ENCODE measurements around the gene EVPLL. TPM values are rescaled to one million over a fixed set of nuclear protein-coding genes. Genes with fewer than 3 reads are reported as not detected.

EVPLL gene
- total and polyA plus RNA-seq, 9 of the 15 experiments (the other 6 are each of a cell fraction or from before 2014, with no cell fraction given): not detected

DNA sequence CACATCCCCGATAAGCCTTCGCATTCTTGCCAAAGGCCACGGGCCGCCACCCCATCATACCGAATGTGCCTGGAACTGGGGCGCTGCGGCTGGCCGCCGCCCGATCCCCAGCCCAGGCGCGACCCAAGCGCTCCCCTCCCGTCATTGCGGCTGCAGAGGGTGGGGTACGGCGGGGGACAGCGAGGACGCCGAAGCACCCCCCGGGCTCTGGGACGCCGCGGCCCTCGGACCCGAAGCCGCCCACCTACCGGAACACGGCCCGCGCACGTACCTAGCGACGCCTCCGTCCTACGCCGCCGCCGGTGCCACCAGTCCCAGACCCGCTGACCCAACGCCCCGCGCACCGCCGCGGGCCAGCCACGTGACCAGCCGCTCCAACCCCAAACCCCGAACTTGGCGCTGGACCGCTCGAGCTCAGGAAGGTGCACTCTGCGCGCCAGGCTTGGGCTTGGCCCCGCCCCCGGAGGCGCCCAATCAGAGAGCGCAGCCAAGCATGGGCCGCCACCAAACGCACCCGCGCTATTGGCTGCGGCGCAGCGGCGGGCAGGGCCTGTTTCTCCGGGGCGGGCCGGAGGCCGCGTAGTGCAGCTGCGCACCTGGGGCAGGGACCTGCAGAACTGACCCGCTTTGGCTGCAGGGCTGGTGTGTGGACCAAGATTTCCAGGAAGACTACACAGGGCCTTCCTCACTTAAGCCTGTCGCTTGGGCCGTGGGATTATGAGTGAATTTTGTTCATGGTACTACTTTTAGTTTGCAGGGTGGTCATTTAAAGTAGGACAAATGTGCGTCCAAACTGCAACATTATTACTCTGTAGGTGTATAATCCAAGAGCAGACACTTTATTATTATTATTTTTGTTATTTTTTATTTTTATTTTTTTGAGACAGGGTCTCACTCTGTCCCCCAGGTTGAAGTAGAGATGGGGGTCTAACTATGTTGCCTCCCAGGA is 14.2 kb upstream of the EVPLL start, which contains the start of gene SHMT1 (continued):
- TF ChIP-seq ZNF212 (CRISPR knock-in tag; IDR thresholded peaks at IDR 0.05) (no peak), TOE1 (IDR thresholded peaks at IDR 0.05; ENCODE audit: borderline replicate concordance) (peak; percentile 76; the same call in 1 of the 2 replicates), TOE1 (CRISPR knock-in tag; IDR thresholded peaks at IDR 0.05; ENCODE audit: borderline replicate concordance, low read depth) (no peak), ZNF174 (CRISPR knock-in tag; IDR thresholded peaks at IDR 0.05) (no peak), TCF3 (CRISPR knock-in tag; IDR thresholded peaks at IDR 0.05) (no peak), ETV5 (CRISPR knock-in tag; IDR thresholded peaks at IDR 0.05; ENCODE audit: low read depth) (no peak), FOXA1 (IDR thresholded peaks at IDR 0.05; ENCODE audit: borderline replicate concordance) (no peak), JUN (IDR thresholded peaks at IDR 0.05; ENCODE audit: borderline replicate concordance, low read depth, low read length) (no peak), JUN (CRISPR knock-in tag; IDR thresholded peaks at IDR 0.05; ENCODE audit: borderline replicate concordance) (no peak), GTF2E2 (tag; IDR thresholded peaks at IDR 0.05) (no peak), TEAD4 (IDR thresholded peaks at IDR 0.05; ENCODE audit: low read length) (no peak), TEAD4 (CRISPR knock-in tag; IDR thresholded peaks at IDR 0.05; ENCODE audit: borderline replicate concordance) (no peak), ZNF644 (tag; IDR thresholded peaks at IDR 0.05; ENCODE audit: low read depth) (no peak), XRCC5 (IDR thresholded peaks at IDR 0.05; ENCODE audit: low read depth, low read length) (no peak), SP1 (CRISPR knock-in tag; IDR thresholded peaks at IDR 0.05) (peak; percentile 72), HEY1 (CRISPR knock-in tag; IDR thresholded peaks at IDR 0.05; ENCODE audit: borderline replicate concordance) (no peak), KLF16 (IDR thresholded peaks at IDR 0.05) (no peak), CBX3 (IDR thresholded peaks at IDR 0.05; ENCODE audit: borderline replicate concordance in 1 of 2, low read length in 2 of 2) (no peak)
- TF ChIP-seq, protein P1, sequence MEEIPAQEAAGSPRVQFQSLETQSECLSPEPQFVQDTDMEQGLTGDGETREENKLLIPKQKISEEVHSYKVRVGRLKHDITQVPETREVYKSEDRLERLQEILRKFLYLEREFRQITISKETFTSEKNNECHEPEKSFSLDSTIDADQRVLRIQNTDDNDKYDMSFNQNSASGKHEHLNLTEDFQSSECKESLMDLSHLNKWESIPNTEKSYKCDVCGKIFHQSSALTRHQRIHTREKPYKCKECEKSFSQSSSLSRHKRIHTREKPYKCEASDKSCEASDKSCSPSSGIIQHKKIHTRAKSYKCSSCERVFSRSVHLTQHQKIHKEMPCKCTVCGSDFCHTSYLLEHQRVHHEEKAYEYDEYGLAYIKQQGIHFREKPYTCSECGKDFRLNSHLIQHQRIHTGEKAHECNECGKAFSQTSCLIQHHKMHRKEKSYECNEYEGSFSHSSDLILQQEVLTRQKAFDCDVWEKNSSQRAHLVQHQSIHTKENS (CRISPR knock-in tag; IDR thresholded peaks at IDR 0.05): no peak
- TF ChIP-seq, protein P2, sequence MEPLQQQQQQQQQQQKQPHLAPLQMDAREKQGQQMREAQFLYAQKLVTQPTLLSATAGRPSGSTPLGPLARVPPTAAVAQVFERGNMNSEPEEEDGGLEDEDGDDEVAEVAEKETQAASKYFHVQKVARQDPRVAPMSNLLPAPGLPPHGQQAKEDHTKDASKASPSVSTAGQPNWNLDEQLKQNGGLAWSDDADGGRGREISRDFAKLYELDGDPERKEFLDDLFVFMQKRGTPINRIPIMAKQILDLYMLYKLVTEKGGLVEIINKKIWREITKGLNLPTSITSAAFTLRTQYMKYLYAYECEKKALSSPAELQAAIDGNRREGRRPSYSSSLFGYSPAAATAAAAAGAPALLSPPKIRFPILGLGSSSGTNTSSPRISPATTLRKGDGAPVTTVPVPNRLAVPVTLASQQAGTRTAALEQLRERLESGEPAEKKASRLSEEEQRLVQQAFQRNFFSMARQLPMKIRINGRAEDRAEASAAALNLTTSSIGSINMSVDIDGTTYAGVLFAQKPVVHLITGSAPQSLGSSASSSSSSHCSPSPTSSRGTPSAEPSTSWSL (CRISPR knock-in tag; IDR thresholded peaks at IDR 0.05; ENCODE audit: borderline replicate concordance): no peak
- TF ChIP-seq, protein P3, sequence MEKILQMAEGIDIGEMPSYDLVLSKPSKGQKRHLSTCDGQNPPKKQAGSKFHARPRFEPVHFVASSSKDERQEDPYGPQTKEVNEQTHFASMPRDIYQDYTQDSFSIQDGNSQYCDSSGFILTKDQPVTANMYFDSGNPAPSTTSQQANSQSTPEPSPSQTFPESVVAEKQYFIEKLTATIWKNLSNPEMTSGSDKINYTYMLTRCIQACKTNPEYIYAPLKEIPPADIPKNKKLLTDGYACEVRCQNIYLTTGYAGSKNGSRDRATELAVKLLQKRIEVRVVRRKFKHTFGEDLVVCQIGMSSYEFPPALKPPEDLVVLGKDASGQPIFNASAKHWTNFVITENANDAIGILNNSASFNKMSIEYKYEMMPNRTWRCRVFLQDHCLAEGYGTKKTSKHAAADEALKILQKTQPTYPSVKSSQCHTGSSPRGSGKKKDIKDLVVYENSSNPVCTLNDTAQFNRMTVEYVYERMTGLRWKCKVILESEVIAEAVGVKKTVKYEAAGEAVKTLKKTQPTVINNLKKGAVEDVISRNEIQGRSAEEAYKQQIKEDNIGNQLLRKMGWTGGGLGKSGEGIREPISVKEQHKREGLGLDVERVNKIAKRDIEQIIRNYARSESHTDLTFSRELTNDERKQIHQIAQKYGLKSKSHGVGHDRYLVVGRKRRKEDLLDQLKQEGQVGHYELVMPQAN (IDR thresholded peaks at IDR 0.05; ENCODE audit: borderline replicate concordance): no peak
- TF ChIP-seq, protein P4, sequence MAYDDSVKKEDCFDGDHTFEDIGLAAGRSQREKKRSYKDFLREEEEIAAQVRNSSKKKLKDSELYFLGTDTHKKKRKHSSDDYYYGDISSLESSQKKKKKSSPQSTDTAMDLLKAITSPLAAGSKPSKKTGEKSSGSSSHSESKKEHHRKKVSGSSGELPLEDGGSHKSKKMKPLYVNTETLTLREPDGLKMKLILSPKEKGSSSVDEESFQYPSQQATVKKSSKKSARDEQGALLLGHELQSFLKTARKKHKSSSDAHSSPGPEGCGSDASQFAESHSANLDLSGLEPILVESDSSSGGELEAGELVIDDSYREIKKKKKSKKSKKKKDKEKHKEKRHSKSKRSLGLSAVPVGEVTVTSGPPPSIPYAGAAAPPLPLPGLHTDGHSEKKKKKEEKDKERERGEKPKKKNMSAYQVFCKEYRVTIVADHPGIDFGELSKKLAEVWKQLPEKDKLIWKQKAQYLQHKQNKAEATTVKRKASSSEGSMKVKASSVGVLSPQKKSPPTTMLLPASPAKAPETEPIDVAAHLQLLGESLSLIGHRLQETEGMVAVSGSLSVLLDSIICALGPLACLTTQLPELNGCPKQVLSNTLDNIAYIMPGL (CRISPR knock-in tag; IDR thresholded peaks at IDR 0.05): no peak

Data from K562 (cell line).